ENCODE data around the gene PDZD2.
"Not testable (repeated sequence)": the region's sequence is repeated elsewhere in the genome, so short reads cannot be mapped to it uniquely, and the experiment has no call there.

The PDZD2 gene

DNA sequence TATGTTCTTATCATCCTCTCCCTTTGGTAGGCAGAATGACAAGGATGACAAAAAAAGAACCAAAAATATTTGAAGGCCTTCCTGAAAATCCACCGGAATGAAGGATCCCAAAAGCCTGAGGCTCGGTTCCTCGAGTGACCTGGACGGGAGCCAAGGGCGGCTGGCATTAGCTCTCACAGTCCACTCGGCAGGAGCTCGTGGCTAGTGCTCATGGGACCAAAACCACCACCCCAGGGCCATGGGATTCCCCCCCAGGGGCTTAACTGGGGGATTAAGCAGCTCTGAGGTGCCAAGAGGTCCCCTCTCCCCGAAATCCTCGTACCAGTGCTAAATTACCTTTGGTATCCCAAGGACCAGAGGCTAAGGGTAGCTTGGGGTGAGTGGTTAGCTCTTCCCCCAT is 586 bp upstream of the PDZD2 start:
- DNase-seq: no peak

DNA sequence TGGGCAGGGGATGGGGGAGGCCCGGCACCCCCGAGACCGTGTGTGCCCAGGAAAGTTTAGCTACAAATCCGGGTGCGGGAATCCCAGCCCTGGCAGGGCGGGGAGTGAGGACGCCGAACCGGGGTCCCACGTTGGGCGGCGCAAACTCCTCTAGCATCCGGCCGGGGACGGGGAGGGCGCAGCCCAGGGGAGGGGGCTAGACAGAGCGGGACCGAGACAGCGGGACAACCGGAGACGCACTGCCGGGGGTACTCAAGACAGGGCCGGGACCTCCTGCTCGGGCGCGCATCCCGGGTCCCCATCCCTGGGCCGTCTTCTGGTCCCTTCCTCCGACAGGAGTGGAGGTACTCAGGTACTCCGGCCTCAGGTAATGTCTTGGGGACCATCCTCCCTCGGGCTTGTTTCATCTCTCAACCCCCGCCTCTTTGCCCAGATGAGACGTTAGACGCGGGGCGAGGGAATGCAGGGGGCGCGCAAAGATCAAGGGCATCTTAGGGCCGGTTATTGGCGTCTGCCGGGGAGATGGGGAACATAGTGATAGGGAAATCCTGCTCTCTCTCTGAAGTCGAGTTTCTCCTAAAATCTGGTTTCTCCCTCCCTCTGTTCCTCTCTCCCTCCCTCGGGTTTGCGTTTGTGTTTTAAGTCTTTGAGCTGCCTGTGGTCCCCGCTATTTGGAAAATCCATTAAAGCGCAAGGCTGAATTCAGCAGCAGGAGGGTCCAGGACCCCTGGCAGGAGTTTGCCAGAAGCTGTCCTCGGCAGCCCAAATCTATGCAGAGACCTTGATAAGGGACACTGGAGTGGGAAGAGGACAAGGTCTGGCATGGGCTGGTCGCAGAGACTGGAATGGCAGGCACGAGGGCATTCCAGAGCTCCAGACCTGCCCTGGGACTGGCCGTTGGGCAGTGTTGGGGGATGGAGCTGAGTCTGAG is 815 bp downstream of the PDZD2 start:
- no peak for DNase-seq

DNA sequence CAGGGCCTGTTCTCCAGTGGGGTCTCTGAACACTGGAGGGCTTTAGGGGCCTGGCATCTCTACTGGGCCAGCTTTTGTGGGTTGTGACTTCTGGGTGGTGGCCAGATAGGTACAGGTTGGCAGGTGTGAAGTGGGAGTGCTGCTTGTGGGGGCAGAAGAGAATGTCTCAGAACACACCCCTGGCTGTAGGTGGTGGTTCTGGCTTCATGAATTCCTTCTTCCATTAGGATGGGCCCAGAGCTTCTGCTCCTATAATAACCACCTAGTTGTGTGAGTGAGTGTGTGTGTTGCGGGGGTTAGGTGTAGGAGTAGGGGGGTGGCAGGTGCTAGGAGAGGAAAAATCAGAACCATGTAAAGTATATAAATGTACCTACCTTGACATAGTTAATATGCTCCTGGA is 1.6 kb downstream of the PDZD2 start:
- DNase-seq: no peak

DNA sequence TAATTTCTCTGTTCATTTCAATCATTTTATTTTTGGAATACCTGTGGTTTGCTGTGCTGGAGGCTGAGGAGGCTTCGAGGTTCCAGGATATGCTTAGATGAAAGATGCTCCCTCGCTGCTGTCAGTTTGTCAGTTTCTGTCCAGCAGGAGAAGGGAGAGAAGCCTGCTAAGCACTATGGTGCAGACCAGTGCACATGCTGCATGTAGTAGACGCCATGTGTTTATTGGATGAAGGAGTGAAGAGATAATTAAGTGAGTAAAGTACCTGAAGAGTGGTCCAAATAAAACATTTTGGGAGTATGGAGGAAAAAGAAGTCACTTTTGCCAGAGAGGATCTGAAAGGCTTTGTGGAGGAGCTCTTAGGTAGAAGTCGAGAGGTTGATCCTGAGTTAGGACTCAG is 2.1 kb downstream of the PDZD2 start:
- DNase-seq: no peak

DNA sequence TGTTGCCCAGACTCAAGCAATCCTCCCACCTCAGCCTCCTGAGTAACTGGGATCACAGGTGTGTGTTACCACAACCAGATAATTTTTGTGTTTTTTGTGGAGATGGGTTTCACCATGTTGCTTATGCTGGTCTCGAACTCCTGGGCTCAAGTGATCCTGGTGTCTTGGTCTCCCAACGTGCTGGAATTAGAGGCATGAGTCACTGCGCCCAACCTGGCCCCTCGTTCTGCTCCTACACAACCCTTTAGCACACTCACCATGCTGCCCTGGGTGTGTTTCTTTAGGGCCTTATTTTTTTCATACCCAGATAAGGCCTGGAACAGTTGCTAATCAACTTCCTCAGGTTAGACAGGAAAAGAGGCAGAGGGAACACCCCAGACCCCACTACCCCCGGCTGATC is 2.6 kb downstream of the PDZD2 start:
- DNase-seq: no peak

DNA sequence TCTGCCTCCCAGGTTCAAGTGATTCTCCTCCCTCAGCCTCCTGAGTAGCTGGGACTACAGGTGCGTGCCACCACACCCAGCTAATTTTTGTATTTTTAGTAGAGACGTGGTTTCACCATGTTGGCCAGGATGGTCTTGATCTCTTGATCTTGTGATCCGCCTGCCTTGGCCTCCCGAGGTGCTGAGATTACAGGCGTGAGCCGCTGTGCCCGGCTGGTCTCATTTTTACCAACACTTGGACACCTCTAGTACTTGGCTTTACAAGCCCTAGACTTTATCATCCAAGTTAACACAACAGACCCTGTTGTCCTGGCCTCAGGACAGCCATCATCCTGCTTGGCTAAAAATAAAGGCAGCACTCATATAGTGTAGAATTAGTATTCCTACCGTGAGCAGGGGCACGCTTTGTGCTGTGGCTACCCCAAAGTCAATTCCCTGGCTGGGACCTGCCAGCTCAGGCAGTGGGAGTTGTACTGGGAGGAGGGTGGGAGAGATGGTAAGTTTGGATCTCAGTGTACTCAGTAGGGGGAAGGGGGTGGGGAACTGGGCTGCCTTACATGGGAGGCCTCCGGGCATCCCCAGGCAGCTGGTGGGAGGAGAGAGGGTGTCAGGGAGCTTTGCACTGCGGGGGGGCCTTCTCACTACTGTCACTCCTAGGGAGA is 6.6 kb downstream of the PDZD2 start:
- DNase-seq: no peak

DNA sequence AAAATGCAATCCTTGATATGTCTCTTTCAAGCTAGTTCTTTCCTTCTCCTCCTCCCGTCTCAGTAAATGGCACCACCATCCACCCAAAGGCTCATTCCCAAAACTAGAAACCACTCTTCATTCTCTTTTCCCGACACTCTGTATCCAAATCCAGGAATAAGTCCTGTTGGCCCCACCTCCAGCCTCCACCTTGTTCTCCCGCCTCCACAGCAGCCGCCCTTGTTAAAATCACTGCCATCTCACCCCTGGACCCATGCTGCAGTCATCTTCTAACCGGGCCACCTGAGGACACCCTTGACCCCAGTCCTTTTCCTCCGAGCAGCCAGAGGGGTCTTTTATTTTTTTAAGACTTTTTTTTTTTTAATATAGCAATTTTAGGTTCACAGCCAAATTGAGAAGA is 9.4 kb downstream of the PDZD2 start:
- DNase-seq: no peak

DNA sequence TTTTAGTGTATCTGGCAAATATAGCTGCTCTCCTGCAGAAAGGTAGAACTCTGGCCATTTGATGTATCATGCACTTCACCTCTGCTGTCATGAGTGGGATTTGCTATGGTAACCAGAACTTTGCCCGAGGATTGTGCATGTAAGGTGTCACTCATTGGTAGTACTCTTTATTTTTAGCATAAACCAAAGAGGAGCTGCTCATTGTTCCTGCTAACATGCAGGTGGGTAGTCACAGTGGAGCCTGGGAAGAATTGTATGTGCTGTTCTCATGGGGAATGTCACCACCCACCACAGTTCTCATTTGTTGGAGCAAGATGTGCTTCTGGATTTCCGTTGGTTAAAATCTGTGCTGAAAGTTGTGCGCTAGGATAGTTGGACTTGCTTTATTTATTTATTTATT is 12.3 kb downstream of the PDZD2 start:
- no peak for DNase-seq

DNA sequence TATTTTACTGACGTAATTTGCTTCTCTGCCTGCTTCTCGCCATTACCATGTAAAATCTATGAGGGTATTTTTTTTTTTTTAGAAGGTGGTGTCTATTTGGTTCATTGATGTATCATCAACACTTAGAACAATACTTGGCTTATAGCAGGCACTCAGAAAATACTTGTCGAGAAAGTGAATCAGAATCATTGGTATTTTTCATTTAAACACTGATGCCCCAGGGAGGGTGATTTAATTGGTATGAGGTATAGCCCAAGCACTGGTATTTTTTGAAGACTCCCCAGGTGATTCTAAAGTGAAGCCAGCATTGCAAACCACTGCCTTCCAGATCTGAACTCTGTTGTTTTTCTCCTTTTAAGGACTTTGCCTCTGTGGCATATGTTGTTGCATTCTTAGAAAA is 16.6 kb downstream of the PDZD2 start:
- DNase-seq: no peak

DNA sequence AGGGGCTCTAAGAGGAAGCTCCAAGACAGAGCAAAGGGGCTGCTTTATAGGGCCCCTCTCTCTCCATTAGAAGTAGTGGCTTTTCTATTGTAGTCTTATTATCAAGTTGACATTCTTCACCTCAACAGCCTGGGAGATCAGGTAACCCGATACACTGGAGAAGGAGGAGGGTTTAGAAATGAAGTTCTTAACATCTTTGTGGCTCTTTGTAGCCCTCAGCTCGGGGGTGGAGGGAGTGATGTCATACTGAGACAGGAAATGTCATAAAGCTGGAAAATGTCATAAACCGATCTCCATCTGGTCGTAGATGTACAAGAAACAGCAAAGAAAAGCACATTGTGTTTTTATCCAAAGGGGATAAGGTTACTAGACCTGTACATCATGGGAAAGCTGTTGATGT is 17.9 kb downstream of the PDZD2 start:
- DNase-seq: no peak

DNA sequence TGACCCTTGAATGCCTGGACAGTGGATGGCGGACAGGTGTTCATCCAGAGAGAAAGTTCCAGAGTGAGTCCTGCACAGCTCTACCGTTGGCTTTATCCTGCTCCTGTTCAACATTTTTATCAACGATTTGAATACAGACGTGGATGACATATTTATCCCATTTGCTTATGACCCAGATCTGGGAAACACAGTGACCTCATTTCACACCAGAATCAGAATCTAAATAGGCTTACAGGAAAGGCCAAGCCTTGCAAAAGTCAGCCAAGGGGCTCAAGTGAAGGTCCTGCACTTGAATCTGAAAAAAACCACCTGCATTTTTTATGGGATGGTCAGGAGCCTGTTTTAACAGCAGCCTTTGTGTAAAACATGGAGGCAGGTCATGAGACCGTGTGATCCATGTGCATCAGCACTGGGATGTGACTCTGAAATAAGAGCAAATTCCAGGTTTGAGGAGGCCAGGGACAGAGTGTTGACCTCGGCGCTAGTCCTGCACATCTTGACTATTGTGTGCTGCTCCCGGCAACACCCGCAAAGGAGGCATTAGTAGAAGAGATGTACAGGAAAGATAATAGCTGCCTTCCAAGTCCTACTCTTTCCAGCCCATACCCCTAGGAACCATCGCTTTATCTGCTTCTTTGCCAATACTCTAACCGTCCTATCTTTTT is 18.5 kb downstream of the PDZD2 start:
- no peak for DNase-seq

DNA sequence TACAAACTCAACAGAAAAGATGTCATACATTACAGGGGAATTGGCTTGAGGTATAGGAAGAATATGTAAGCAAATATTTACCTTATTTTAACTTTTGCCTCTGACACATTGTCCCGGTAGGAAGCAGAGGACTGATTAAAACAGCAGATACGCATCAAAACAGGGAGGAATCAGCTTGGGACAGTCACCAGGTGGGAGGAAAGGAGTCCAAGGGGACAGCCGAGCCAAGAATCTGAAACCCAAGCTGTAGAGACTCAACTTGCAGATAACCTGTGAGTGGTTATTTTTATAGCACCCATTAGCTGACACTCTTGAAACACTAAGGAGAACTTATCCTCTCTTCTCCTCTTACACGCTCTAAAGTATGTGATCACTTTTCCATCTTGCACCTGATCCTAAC is 22.3 kb downstream of the PDZD2 start:
- no peak for DNase-seq

DNA sequence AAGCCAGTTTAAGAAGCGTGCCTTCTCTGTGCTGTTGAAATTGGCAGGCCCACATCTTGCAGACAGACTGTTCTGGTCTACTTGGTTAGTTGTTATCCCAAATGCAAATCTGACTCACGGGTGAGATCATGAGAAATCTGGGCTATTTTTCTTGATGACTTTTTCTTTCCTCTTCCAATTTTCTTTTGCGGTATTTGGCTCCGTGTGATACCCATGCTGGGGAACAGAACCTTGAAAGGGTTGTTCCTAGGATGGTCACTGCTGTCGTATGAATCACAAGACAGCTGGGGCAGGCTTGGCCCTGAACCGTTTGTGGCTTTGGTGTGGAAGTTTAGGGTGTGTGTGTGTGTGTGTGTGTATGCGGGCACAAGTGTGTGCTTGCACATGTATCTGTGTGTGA is 24.6 kb downstream of the PDZD2 start:
- DNase-seq: peak; percentile 64

DNA sequence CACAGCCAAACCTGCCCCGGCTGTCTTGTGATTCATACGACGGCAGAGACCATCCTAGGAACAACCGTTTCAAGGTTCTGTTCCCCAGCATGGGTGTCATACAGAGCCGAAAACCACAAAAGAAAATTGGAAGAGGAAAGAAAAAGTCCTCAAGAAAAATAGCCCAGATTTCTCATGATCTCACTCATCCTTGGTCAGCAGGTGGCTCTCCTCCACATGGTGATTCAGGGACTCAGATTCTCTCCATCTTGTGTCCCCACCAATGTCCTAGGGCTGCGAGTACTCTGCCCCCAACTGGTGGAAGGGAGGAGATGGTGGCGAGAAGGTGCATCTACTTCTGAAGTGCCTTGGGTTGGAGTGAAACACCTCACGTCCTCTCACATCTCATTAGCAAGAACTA is 25.6 kb downstream of the PDZD2 start:
- peak; percentile 4 for DNase-seq

DNA sequence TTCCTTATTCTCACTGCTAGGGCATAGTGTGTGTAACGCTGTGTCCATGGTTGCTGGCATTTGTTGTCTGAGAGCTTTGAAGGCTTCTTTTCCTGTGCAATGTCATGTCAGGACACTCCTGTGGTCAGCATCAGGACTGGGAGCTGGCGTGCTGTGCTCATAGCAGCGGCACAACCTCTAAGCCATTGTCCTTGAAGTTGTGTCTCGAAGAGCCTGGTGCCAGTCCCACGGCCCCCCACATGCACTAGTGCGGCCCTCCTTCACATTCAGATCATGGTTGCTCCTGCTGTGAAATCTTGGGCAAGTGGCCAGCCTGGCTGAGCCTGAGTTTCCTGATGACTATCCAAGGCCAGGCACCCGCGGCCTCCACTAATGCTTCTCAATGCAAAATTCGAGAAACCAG is 32.4 kb downstream of the PDZD2 start:
- no peak for DNase-seq

DNA sequence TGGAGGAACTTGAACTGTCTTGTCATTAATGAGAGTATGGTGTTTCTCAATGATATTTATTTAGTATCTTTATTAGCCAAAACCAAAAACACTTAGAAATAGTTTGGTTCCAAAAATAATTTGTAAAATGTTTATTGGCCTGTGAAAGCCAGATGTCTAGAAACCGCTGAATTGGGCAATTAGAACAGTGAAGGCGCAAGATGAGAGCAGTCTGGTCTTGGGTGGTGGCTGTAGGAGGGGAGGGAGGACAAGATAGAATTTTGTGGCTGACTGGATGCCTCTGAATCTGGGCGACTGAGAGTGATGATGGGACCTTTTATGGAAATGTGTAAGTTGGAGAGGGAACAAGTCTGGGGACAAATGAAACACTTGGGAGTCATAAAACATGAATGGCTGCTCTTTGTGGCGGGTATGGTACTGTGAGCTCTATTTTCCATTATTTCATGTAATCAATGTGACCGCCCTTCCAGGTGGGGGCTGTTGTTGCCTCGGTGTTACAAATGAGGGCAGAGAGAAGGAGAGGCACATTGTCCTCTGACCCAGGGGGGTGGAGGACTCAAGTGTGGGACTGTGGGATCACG is 35.5 kb downstream of the PDZD2 start:
- no peak for DNase-seq

DNA sequence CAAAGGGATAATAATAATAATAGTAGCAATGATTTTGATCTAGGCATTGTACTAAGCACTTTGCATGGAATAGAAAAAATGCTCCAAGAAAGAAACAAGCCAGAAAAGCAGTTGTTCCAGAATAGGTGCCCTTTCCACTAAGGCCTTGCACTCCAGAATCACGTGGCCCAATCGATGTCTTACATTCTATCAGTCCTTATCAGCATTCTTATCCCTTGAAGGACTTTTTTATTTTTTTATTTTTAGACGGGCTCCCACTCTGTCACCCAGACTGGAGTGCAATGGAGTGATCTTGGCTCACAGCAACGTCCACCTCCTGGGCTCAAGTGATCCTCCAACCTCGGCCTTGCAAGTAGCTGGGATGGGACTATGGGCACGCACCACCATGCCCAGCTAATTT is 36.5 kb downstream of the PDZD2 start:
- DNase-seq: no peak

DNA sequence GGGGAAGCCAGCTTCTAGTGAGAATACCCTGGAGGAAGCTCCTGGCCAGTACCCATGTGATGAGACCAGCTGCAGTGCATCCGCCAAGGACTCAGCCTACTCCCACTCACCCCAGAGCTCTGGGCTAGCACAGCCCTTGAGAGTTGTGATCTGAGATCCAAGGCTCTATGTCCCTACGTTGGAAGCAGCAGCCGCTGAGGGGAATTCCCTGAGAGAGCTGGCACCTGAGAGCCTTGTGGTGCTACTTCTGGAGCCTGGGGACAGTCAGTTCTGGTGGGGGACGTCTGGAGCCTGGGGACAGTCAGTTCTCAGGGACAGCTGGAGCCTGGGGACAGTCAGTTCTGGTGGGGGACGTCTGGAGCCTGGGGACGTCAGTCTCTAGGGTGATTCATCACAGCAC is 39.2 kb downstream of the PDZD2 start:
- no peak for DNase-seq

DNA sequence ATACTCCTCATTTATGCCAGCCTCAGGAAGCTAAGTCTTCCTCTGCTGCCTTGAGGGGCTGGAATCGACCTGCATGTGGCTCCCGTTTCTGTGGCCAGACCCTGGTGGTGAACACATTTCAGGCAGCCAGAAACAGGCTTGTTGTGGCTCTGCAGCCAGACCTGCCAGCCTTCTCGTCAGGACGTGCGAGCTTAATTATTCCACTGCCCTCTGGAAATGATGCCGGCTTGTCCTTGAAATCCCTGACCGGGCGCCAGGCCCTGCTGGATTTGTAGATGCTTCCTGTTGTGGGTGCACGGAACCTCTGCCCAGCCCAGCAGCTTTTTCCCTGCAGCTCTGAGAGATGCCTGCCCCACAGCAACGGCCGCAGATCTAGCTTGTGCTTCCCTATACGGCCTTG is 41.6 kb downstream of the PDZD2 start:
- no peak for DNase-seq

DNA sequence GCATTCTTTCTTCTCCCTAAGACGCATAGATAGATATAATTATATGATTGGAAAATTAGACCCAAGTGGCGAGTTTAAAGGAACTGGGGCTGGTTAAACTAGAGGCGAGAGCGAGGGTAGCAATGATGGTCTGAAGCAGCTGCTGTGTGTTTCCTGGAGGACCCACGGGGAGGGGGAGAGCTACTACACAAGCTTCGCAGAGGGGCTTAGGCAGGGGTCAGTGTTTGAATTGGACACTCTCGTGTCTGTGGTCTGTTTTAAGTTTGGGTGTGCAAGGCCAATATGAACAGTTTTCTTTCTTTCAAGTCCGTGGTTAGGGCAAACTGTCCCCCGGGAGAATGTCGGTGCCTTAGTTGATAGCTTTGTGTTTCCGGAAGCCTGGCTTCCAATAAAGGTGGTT is 43.1 kb downstream of the PDZD2 start:
- no peak for DNase-seq

DNA sequence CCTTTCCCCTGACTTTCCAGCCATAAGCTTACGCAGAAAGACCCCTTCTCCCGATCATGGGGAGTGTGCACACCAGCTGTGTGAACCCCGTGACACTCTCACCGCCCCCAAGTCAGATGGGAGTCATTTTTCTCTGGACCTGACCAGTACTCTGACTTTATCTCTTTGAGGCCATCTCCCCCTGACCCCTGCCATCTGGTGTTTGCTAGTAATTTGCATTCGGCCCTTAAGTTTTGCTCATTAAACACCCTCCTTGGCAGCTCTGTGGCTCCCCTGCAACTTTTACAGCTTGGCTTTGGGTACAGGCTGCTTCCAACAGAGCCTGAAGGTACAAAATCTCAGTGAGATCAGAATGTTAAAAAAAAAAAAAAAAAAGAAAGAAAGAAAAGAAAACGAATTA is 43.9 kb downstream of the PDZD2 start:
- DNase-seq: no peak

DNA sequence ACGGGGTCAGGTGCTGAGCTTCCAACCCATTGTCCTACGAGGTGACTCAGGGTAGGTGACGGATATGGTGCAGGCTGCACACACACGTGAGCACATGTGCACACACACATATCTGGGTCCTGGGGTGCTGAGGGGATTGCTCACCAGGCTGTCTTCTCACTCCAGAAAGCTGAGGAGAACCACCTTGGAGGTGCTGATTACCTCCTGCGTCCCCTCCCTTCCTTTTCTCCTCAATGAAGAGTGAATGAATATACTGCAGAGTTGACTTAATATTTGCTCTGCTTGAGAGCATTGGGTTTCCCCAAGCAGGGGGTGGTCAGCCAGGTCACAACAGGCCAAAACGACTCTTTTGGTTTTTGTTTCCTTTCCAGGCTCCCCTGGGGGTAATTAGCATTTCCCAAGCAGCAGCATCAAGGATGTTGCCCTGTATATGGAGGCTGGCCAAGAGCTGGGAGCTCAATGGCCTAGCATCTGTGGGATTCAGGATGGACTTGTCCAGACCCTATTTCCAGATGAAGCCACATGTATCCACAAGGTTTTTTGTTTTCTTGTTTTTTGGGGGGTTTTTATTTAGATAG is 49.7 kb downstream of the PDZD2 start:
- DNase-seq: no peak

DNA sequence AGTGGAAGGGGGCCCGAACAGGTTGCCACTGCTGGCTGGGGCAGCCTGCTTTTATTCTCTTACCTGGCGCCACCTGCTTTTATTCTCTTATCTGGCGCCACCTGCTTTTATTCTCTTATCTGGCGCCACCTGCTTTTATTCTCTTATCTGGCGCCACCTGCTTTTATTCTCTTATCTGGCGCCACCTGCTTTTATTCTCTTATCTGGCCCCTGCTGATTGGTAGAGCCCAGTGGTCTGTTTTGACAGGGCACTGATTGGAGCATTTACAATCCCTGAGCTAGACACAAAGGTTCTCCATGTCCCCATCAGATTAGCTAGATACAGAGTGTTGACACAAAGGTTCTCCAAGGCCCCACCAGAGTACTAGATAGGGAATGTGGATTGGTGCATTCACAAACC is 52.5 kb downstream of the PDZD2 start:
- not testable (repeated sequence) for DNase-seq

Data from fibroblast of skin of scalp (primary cell).